Measurements from ENCODE around the gene MUC3A.

The MUC3A gene

DNA sequence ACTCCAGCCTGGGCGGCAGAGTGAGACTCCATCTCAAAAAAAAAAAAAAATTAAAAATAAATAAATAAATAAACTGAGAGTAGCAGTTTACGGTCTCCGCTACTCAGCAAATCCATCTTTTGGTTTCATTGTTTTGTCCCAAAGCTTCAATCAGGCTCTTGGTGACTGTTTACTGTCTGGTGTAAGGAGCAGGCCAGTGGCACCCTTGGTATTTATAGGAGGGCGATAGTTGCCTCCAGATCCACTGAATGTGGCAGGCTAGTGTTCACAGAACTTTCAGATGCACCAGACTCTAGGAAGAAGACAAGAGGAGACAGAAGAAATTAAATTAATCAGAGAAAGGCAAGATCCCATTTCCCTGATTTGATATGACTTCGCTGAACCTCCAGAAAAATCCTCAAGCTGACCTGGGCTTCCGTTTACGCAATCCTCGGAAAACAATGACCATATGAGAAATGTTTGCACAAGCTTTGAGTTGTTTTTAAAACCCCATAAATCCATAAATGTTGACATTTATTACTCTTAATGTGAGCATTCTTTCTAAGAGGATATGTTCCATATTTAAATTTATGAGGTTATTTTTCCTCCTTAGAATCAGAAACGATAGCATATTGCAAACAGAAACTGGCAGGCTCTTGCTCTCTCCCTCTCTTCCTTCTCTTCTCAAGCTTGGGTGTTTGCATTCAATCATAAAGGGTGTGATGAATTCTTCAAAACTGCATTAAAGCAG lies 7.1 kb upstream of the MUC3A start:
- H3K27me3 ChIP-seq (ENCODE audit: insufficient read depth, poor library complexity, severe bottlenecking) = no peaks in the 10 kb centered on the region
- peaks cover 7% of the 10 kb centered on the region for H3K4me1 ChIP-seq (ENCODE audit: insufficient read depth, poor library complexity, severe bottlenecking)
- no peak for DNase-seq (ENCODE audit: low spot score)
- peak overlapping the region; percentile 55 for H3K27ac ChIP-seq (ENCODE audit: poor library complexity, severe bottlenecking)
- H3K4me3 ChIP-seq (ENCODE audit: severe bottlenecking) = no peak overlapping the region
- TF ChIP-seq, protein P1, sequence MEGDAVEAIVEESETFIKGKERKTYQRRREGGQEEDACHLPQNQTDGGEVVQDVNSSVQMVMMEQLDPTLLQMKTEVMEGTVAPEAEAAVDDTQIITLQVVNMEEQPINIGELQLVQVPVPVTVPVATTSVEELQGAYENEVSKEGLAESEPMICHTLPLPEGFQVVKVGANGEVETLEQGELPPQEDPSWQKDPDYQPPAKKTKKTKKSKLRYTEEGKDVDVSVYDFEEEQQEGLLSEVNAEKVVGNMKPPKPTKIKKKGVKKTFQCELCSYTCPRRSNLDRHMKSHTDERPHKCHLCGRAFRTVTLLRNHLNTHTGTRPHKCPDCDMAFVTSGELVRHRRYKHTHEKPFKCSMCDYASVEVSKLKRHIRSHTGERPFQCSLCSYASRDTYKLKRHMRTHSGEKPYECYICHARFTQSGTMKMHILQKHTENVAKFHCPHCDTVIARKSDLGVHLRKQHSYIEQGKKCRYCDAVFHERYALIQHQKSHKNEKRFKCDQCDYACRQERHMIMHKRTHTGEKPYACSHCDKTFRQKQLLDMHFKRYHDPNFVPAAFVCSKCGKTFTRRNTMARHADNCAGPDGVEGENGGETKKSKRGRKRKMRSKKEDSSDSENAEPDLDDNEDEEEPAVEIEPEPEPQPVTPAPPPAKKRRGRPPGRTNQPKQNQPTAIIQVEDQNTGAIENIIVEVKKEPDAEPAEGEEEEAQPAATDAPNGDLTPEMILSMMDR (IDR thresholded peaks at IDR 0.05; ENCODE audit: poor library complexity, severe bottlenecking) = no peak
- H3K36me3 ChIP-seq (ENCODE audit: low read depth) = no peaks in the 10 kb centered on the region
- peak; percentile 80 for ATAC-seq (ENCODE audit: low read depth)
- no peaks in the 10 kb centered on the region for H3K9me3 ChIP-seq (ENCODE audit: severe bottlenecking)

DNA sequence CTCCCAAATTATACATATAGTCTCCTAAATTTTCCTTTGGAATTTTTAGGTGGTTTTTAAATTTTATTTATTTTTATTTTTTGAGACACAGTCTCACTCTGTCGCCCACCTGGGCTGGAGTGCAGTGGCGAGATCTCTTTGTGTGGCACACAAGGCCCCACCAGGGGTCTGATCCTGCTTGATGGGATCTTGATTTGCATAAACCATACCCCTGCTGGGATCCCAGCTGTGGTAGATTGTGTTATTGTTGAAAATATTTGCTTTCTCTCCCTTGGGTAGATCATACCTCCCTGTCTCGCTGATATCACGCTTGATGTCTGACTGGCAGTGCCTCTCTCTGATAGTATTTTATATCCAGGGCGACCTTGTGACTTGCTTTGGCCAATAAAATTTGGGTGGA lies 5.6 kb upstream of the MUC3A start:
- H3K36me3 ChIP-seq (ENCODE audit: low read depth) = no peaks in the 10 kb centered on the region
- DNase-seq (ENCODE audit: low spot score) = no peak
- TF ChIP-seq, protein P1 (IDR thresholded peaks at IDR 0.05; ENCODE audit: poor library complexity, severe bottlenecking) = no peak
- no peak overlapping the region for H3K27ac ChIP-seq (ENCODE audit: poor library complexity, severe bottlenecking)
- H3K9me3 ChIP-seq (ENCODE audit: severe bottlenecking) = no peaks in the 10 kb centered on the region
- H3K27me3 ChIP-seq (ENCODE audit: insufficient read depth, poor library complexity, severe bottlenecking) = no peaks in the 10 kb centered on the region
- peaks cover 7% of the 10 kb centered on the region for H3K4me1 ChIP-seq (ENCODE audit: insufficient read depth, poor library complexity, severe bottlenecking)
- H3K4me3 ChIP-seq (ENCODE audit: severe bottlenecking) = no peak overlapping the region
- no peak for ATAC-seq (ENCODE audit: low read depth)

DNA sequence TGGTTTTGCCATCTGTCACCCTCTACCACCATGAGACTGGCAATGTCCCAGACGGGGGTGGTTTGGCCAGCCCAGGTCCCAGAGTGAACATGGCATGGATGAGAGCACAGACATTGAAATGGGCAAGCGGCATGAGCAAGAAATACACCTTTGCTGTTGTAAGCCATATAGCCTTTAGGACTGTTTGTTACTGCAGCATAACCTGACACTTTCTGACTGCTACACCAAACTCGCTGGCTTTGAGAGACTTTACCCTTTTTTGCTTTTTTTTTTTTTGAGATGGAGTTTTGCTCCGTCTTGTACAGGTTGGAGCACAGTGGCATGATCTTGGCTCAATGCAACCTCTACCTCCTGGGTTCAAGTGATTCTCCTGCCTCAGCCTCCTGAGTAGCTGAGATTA lies 5.2 kb upstream of the MUC3A start:
- H3K9me3 ChIP-seq (ENCODE audit: severe bottlenecking) = no peaks in the 10 kb centered on the region
- TF ChIP-seq, protein P1 (IDR thresholded peaks at IDR 0.05; ENCODE audit: poor library complexity, severe bottlenecking) = no peak
- DNase-seq (ENCODE audit: low spot score) (no peak), ATAC-seq (ENCODE audit: low read depth) (no peak)
- H3K27ac ChIP-seq (ENCODE audit: poor library complexity, severe bottlenecking) = no peak overlapping the region
- H3K36me3 ChIP-seq (ENCODE audit: low read depth) = no peaks in the 10 kb centered on the region
- no peak overlapping the region for H3K4me3 ChIP-seq (ENCODE audit: severe bottlenecking)
- H3K4me1 ChIP-seq (ENCODE audit: insufficient read depth, poor library complexity, severe bottlenecking) = peaks cover 7% of the 10 kb centered on the region
- H3K27me3 ChIP-seq (ENCODE audit: insufficient read depth, poor library complexity, severe bottlenecking) = no peaks in the 10 kb centered on the region

DNA sequence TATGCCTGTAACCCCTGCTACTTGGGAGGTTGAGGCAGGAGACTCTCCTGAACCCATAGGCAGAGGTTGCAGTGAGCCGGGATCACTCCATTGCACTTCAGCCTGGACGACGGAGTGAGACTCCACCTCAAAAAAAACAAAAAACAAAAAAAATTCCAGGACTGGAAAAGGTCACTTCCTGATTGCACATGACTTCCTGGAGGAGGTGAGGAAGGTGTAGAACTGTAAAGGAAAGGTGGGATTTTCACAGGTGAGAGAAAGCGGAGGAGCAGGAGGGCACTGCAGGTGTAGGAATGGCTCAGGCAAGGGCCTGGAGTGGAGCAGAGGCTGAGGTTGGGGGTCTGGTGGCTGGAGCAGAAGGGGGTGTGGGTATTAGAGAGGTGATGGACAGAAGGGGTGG lies 3.2 kb upstream of the MUC3A start:
- Histone ChIP-seq H3K27ac (ENCODE audit: poor library complexity, severe bottlenecking) (no peak overlapping the region), H3K9me3 (ENCODE audit: severe bottlenecking) (no peaks in the 10 kb centered on the region), H3K4me1 (ENCODE audit: insufficient read depth, poor library complexity, severe bottlenecking) (peaks cover 7% of the 10 kb centered on the region), H3K4me3 (ENCODE audit: severe bottlenecking) (no peak overlapping the region), H3K36me3 (ENCODE audit: low read depth) (no peaks in the 10 kb centered on the region), H3K27me3 (ENCODE audit: insufficient read depth, poor library complexity, severe bottlenecking) (no peaks in the 10 kb centered on the region)
- DNase-seq (ENCODE audit: low spot score) (no peak), ATAC-seq (ENCODE audit: low read depth) (no peak)
- TF ChIP-seq, protein P1 (IDR thresholded peaks at IDR 0.05; ENCODE audit: poor library complexity, severe bottlenecking) = no peak

DNA sequence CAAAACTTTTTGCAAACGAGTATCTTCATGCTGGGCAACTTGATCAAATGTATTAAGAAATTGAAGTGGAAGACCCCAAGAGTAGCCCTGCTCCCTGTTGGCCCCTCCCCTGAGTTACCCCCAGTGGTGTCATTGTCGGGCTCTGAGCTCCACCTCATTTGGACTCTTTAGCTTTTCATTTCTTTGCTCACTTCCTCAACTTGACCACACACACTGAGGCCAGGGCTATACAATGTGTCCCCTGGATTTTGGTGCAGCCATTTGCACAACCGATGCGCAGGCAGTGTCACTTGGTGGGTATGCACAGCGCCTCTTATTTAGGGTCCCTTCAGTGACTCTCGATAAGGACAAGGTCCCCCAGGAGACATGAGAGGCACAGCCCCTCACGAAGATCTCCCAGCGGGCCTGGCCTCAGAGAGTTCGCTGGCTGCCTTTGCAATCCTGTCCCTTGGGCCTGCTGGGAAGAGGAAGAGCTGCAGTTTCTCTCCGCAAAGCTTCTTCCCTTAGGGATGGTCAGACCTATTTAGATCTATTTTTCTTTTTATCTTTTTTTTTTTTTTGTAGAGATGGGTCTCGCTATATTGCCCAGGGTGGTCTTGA lies 2.5 kb upstream of the MUC3A start:
- DNase-seq (ENCODE audit: low spot score) (no peak), ATAC-seq (ENCODE audit: low read depth) (no peak)
- H3K27ac ChIP-seq (ENCODE audit: poor library complexity, severe bottlenecking) = no peak overlapping the region
- H3K4me3 ChIP-seq (ENCODE audit: severe bottlenecking) = no peak overlapping the region
- H3K27me3 ChIP-seq (ENCODE audit: insufficient read depth, poor library complexity, severe bottlenecking) = no peaks in the 10 kb centered on the region
- H3K36me3 ChIP-seq (ENCODE audit: low read depth) = no peaks in the 10 kb centered on the region
- TF ChIP-seq, protein P1 (IDR thresholded peaks at IDR 0.05; ENCODE audit: poor library complexity, severe bottlenecking) = no peak
- no peaks in the 10 kb centered on the region for H3K9me3 ChIP-seq (ENCODE audit: severe bottlenecking)
- peaks cover 7% of the 10 kb centered on the region for H3K4me1 ChIP-seq (ENCODE audit: insufficient read depth, poor library complexity, severe bottlenecking)

Data from RWPE2 (cell line).